HEK293T (cell line): ENCODE measurements around the gene STARD5.

ENCODE experiments used
- BHLHE40 ChIP-seq: fragments of 450-650 bp; IDR thresholded peaks from 2 replicates; pipeline ENCODE4 v1.6.1; 2016; ENCODE audit warnings: mild to moderate bottlenecking, moderate library complexity, borderline replicate concordance
- CTBP1 ChIP-seq: fragments of 450-650 bp; IDR thresholded peaks from 2 replicates; pipeline ENCODE4 v1.6.1; 2016; ENCODE audit warnings: borderline replicate concordance
- ELF4 ChIP-seq: fragments of 450-650 bp; IDR thresholded peaks from 2 replicates; pipeline ENCODE4 v1.6.1; 2017; ENCODE audit warnings: antibody characterized with exemption
- HDGF ChIP-seq: fragments of 450-650 bp; IDR thresholded peaks from 2 replicates; pipeline ENCODE4 v1.6.1; 2017; ENCODE audit warnings: antibody characterized with exemption, borderline replicate concordance
- L3MBTL2 ChIP-seq: fragments of 450-650 bp; conservative IDR thresholded peaks from 2 replicates; pipeline ENCODE4 v1.6.1; 2016; ENCODE audit warnings: mild to moderate bottlenecking
- LEF1 ChIP-seq: fragments of 450-650 bp; IDR thresholded peaks from 2 replicates; pipeline ENCODE4 v1.6.1; 2017; ENCODE audit warnings: mild to moderate bottlenecking, borderline replicate concordance
- SP1 ChIP-seq: fragments of 450-650 bp; IDR thresholded peaks from 2 replicates; pipeline ENCODE4 v1.6.1; 2017
- ZNF384 ChIP-seq: fragments of 450-650 bp; IDR thresholded peaks from 2 replicates; pipeline ENCODE4 v1.6.1; 2016
- TF ChIP-seq, protein P1 (sequence below): fragments of 450-650 bp; IDR thresholded peaks from 2 replicates; pipeline ENCODE4 v1.6.1; 2016

- no peak for TF ChIP-seq ZNF384
- no peak for TF ChIP-seq CTBP1
- TF ChIP-seq BHLHE40, result no peak
- no peak for TF ChIP-seq ELF4
- no peak for TF ChIP-seq LEF1
- TF ChIP-seq L3MBTL2, result no peak
- no peak for TF ChIP-seq SP1
- TF ChIP-seq, protein P1, sequence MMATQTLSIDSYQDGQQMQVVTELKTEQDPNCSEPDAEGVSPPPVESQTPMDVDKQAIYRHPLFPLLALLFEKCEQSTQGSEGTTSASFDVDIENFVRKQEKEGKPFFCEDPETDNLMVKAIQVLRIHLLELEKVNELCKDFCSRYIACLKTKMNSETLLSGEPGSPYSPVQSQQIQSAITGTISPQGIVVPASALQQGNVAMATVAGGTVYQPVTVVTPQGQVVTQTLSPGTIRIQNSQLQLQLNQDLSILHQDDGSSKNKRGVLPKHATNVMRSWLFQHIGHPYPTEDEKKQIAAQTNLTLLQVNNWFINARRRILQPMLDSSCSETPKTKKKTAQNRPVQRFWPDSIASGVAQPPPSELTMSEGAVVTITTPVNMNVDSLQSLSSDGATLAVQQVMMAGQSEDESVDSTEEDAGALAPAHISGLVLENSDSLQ, result no peak
- no peak for TF ChIP-seq HDGF
Observed at GRCh38 chr15:81288616-81289015, 35.3 kb downstream of the STARD5 start.
